ENCODE measurements around the gene SLC25A52. TPM values are rescaled to one million over a fixed set of nuclear protein-coding genes. Genes with fewer than 3 reads are reported as not detected.

Gene SLC25A52
- total and polyA plus RNA-seq, 2 donors (not counting 3 experiments of a cell fraction or from before 2014, with no cell fraction given): 0.06 TPM; not detected in 1

GRCh38 chr18:31723639-31723989 lies 37.1 kb downstream of the SLC25A52 start:
- Histone ChIP-seq H3K9ac (replicated peaks; ENCODE audit: extremely low read depth, insufficient read depth, low read length) (no peak overlapping the region), H3K9me3 (replicated peaks; ENCODE audit: control insufficient read depth, insufficient read depth, low read length) (no peaks in the 10 kb centered on the region), H3K27me3 (ENCODE audit: control insufficient read depth in 2 of 2, insufficient read depth in 2 of 2, low read length in 2 of 2) (peaks cover 19 to 21% of the 10 kb centered on the region in 2 experiments), H3K4me1 (ENCODE audit: control insufficient read depth, extremely low read depth, insufficient read depth, low read length) (peaks cover 2% of the 10 kb centered on the region), H4K20me1 (replicated peaks; ENCODE audit: control insufficient read depth, extremely low read depth, insufficient read depth, low read length) (no peaks in the 10 kb centered on the region), H3K79me2 (ENCODE audit: control insufficient read depth, insufficient read depth, low read length) (no peaks in the 10 kb centered on the region), H3K36me3 (ENCODE audit: control insufficient read depth in 2 of 2, extremely low read depth in 1 of 2, insufficient read depth in 2 of 2, low read length in 2 of 2) (no peaks in the 10 kb centered on the region), H3K9me1 (replicated peaks; ENCODE audit: control insufficient read depth, extremely low read depth, insufficient read depth, low read length) (no peaks in the 10 kb centered on the region), H3K27ac (ENCODE audit: insufficient read depth, low read depth, low read length) (no peak overlapping the region), H3K4me3 (replicated peaks in 1 of 3; ENCODE audit: insufficient read depth in 1 of 3, low read depth in 1 of 3, low read length in 3 of 3) (no peak overlapping the region), H3K4me2 (ENCODE audit: insufficient read depth, low read length) (no peak overlapping the region), H2AFZ (ENCODE audit: low read depth, low read length) (no peak overlapping the region)
- no peak for FAIRE-seq
- no peak for TF ChIP-seq POLR2A (IDR thresholded peaks at IDR 0.05; ENCODE audit: low read depth, low read length)
- no peak for TF ChIP-seq JUN (IDR thresholded peaks at IDR 0.05; ENCODE audit: borderline replicate concordance, insufficient read depth, insufficient read length, low read depth)
- TF ChIP-seq MAX (IDR thresholded peaks at IDR 0.05; ENCODE audit: insufficient read depth, insufficient read length): no peak
- POLR2A ChIA-PET: no interaction called here
- no peak for DNase-seq (ENCODE audit: low read depth, low spot score)
- no TSS peak for BruUV-seq (replicated peaks)
- dilution Hi-C loops (cut with MboI; ENCODE audit: extremely low pct_ligation_motif_present, low sequenced_read_pairs): no loop called here
- CTCF ChIA-PET: interaction anchor here (1.1 to 5.9 kb wide), 11 partner anchors 7 to 253 kb away, joined by 3 to 148 read pairs (median 8); no protein-coding TSS in a partner anchor
- intact Hi-C loops (cut with micrococcal nuclease): loop anchor here (2.0 to 5.0 kb wide), 3 partner anchors 39 to 234 kb away; partner anchors contain the start of gene B4GALT6

GRCh38 chr18:31722369-31722957 lies 38.2 kb downstream of the SLC25A52 start:
- Histone ChIP-seq H4K20me1 (replicated peaks; ENCODE audit: control insufficient read depth, extremely low read depth, insufficient read depth, low read length) (no peaks in the 10 kb centered on the region), H3K27me3 (ENCODE audit: control insufficient read depth in 2 of 2, insufficient read depth in 2 of 2, low read length in 2 of 2) (peaks cover 18 to 19% of the 10 kb centered on the region in 2 experiments), H3K4me1 (ENCODE audit: control insufficient read depth, extremely low read depth, insufficient read depth, low read length) (peaks cover 2% of the 10 kb centered on the region), H3K79me2 (ENCODE audit: control insufficient read depth, insufficient read depth, low read length) (no peaks in the 10 kb centered on the region), H3K27ac (ENCODE audit: insufficient read depth, low read depth, low read length) (no peak overlapping the region), H3K9ac (replicated peaks; ENCODE audit: extremely low read depth, insufficient read depth, low read length) (no peak overlapping the region), H3K36me3 (ENCODE audit: control insufficient read depth in 2 of 2, extremely low read depth in 1 of 2, insufficient read depth in 2 of 2, low read length in 2 of 2) (no peaks in the 10 kb centered on the region), H2AFZ (ENCODE audit: low read depth, low read length) (no peak overlapping the region), H3K9me3 (replicated peaks; ENCODE audit: control insufficient read depth, insufficient read depth, low read length) (no peaks in the 10 kb centered on the region), H3K4me2 (ENCODE audit: insufficient read depth, low read length) (no peak overlapping the region), H3K9me1 (replicated peaks; ENCODE audit: control insufficient read depth, extremely low read depth, insufficient read depth, low read length) (no peaks in the 10 kb centered on the region), H3K4me3 (replicated peaks in 1 of 3; ENCODE audit: insufficient read depth in 1 of 3, low read depth in 1 of 3, low read length in 3 of 3) (no peak overlapping the region)
- intact Hi-C loops (cut with micrococcal nuclease) (loop anchor here (1.0 to 5.0 kb wide), 5 partner anchors 38 to 235 kb away; partner anchors contain the start of gene B4GALT6), dilution Hi-C loops (cut with MboI; ENCODE audit: extremely low pct_ligation_motif_present, low sequenced_read_pairs) (no loop called here)
- FAIRE-seq: peak; percentile 94
- DNase-seq (ENCODE audit: low read depth, low spot score): peak; percentile 80
- ChIA-PET CTCF (interaction anchor here (0.6 to 5.9 kb wide), 24 partner anchors 8 to 350 kb away, joined by 3 to 148 read pairs (median 4); no protein-coding TSS in a partner anchor), POLR2A (no interaction called here)
- TF ChIP-seq CTCF (IDR thresholded peaks at IDR 0.05; ENCODE audit: extremely low read depth in 1 of 2, insufficient read depth in 1 of 2, low read depth in 1 of 2, low read length in 2 of 2): peak; percentile 84 to 87
- no peak for TF ChIP-seq MYC (IDR thresholded peaks at IDR 0.05; ENCODE audit: low read depth, low read length)
- TF ChIP-seq JUN (IDR thresholded peaks at IDR 0.05; ENCODE audit: borderline replicate concordance, insufficient read depth, insufficient read length, low read depth): no peak
- no peak for TF ChIP-seq POLR2A (IDR thresholded peaks at IDR 0.05; ENCODE audit: low read depth, low read length)
- no peak for TF ChIP-seq GATA2 (IDR thresholded peaks at IDR 0.05; ENCODE audit: insufficient read depth, insufficient read length, low read depth, low read length)
- no peak for TF ChIP-seq FOS (IDR thresholded peaks at IDR 0.05; ENCODE audit: borderline replicate concordance, insufficient read depth, low read length)
- TF ChIP-seq POLR2AphosphoS5 (IDR thresholded peaks at IDR 0.05; ENCODE audit: insufficient read depth, low read depth, low read length): no peak
- no peak for TF ChIP-seq MAX (IDR thresholded peaks at IDR 0.05; ENCODE audit: insufficient read depth, insufficient read length)
- TF ChIP-seq EZH2 (IDR thresholded peaks at IDR 0.05; ENCODE audit: borderline replicate concordance, low read depth, low read length, severe bottlenecking): peak; percentile 26
- no TSS peak for BruUV-seq (replicated peaks)
